Activated CD8-positive, alpha-beta memory T cell treated with anti-CD3 and anti-CD28 coated beads, Interleukin-2, amount 50 U/mL, for 24 hours (primary cell): ENCODE measurements around the gene C11orf68.

Experiments
- DNase-seq: peaks from one replicate; pipeline ENCODE4 v3.0.0-alpha.2; 2020; ENCODE audit errors: extremely low read depth

Gene C11orf68

GRCh38 chr11:65871811-65872548, 46.9 kb downstream of the C11orf68 start:
- no peak for DNase-seq

- no peak for DNase-seq
Measured at GRCh38 chr11:65870706-65871681, 47.9 kb downstream of the C11orf68 start.

- no peak for DNase-seq
Measured at GRCh38 chr11:65870307-65870658, 48.6 kb downstream of the C11orf68 start.

GRCh38 chr11:65869643-65870306, 49.1 kb downstream of the C11orf68 start:
- no peak for DNase-seq

GRCh38 chr11:65868907-65869306, 50.0 kb downstream of the C11orf68 start:
- no peak for DNase-seq

- DNase-seq, result no peak
Measured at GRCh38 chr11:65868076-65868667, 50.7 kb downstream of the C11orf68 start.

GRCh38 chr11:65867284-65868071, 51.4 kb downstream of the C11orf68 start:
- no peak for DNase-seq
